ENCODE data around the gene ART4.

Gene ART4

GRCh38 chr12:14839262-14839661 is 4.1 kb downstream of the ART4 start:
- no peak overlapping the region for H3K27ac ChIP-seq (ENCODE audit: extremely low read depth, low read depth, low read length)
- POLR2A ChIA-PET: no interaction called here

DNA sequence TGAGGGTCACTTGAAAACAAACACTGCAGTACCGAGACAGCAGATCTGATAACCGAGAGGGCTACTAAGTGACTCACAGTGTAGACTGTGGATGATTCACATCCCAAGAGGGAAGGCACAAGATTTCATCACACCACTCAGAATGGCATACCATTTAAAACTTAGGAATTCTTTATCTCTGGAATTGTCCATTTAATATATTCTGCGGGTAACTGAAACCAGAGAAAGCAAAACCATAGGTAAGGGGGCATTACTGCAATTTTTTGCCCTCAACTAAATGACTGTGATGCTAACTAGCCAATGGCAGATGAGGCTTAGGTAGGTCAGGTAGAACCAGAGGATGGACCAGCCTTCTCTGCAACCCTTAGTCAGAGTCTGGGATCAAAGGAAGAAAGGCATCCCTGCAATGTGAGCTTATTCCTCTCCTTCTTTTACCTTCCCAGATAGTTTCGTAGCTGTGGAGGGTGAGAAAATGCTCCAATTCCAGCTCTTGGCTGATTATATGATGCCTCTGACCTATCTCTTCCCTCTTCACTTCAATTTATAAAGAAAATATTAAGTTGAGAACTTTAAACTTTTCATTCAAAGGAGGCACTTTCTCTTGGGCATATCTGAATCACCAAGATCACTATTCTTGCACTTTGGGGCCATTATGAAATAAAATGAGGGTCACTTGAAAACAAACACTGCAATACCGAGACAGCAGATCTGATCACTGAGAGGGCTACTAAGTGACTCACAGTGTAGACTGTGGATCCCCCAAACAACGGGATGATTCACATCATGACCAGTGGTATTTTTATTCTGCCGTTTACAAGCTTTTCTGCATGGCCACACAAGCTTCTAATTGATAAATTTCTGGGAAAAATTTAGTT is 6.8 kb downstream of the ART4 start:
- TF ChIP-seq ZBTB20 (tag by site-specific recombination; IDR thresholded peaks at IDR 0.05) (no peak), ZNF324 (tag by site-specific recombination; IDR thresholded peaks at IDR 0.05) (no peak), ZNF223 (tag by site-specific recombination; IDR thresholded peaks at IDR 0.05) (no peak), ZNF529 (tag by site-specific recombination; IDR thresholded peaks at IDR 0.05; ENCODE audit: insufficient replicate concordance) (no peak), PRDM10 (tag by site-specific recombination; IDR thresholded peaks at IDR 0.05) (peak; percentile 33; the same call in 1 of the 2 replicates), PRDM4 (tag by site-specific recombination; IDR thresholded peaks at IDR 0.05) (no peak), ZBTB8A (tag by site-specific recombination; IDR thresholded peaks at IDR 0.05) (no peak)
- CTCF ChIA-PET: interaction anchor here (0.6 to 1.3 kb wide), 5 partner anchors 9 to 1813 kb away, joined by 3 read pairs; no protein-coding TSS in a partner anchor
- H3K36me3 ChIP-seq (ENCODE audit: control insufficient read depth in 2 of 2, insufficient read depth in 1 of 2, low read length in 2 of 2): no peaks in the 10 kb centered on the region
- POLR2A ChIA-PET: no interaction called here
- no peak overlapping the region for H3K27ac ChIP-seq (ENCODE audit: extremely low read depth, low read depth, low read length)
- H3K4me1 ChIP-seq (ENCODE audit: control insufficient read depth, insufficient read depth, low read length): no peaks in the 10 kb centered on the region; the same call in 1 of the 2 replicates
- H3K9me3 ChIP-seq (ENCODE audit: control insufficient read depth, insufficient read depth, low read depth, low read length): no peaks in the 10 kb centered on the region
- no peak overlapping the region for H3K4me3 ChIP-seq (ENCODE audit: low read depth, low read length)

More at GRCh38 chr12:14839262-14839661, 4.1 kb downstream of the ART4 start:
- Histone ChIP-seq H3K4me3 (ENCODE audit: low read depth, low read length) (no peak overlapping the region), H3K9me3 (ENCODE audit: control insufficient read depth, insufficient read depth, low read depth, low read length) (no peaks in the 10 kb centered on the region), H3K36me3 (ENCODE audit: control insufficient read depth in 2 of 2, insufficient read depth in 1 of 2, low read length in 2 of 2) (no peaks in the 10 kb centered on the region), H3K4me1 (ENCODE audit: control insufficient read depth, insufficient read depth, low read length) (no peaks in the 10 kb centered on the region; the same call in 1 of the 2 replicates)
- CTCF ChIA-PET: interaction anchor here (0.6 kb wide), 1 partner anchor 34 kb away, joined by 3 read pairs; no protein-coding TSS in a partner anchor
- no peak for TF ChIP-seq FEZF1 (tag by site-specific recombination; IDR thresholded peaks at IDR 0.05)
- TF ChIP-seq, protein P1, sequence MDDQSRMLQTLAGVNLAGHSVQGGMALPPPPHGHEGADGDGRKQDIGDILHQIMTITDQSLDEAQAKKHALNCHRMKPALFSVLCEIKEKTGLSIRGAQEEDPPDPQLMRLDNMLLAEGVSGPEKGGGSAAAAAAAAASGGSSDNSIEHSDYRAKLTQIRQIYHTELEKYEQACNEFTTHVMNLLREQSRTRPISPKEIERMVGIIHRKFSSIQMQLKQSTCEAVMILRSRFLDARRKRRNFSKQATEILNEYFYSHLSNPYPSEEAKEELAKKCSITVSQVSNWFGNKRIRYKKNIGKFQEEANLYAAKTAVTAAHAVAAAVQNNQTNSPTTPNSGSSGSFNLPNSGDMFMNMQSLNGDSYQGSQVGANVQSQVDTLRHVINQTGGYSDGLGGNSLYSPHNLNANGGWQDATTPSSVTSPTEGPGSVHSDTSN (CRISPR knock-in tag; IDR thresholded peaks at IDR 0.05): no peak
- TF ChIP-seq ZNF544 (tag by site-specific recombination; IDR thresholded peaks at IDR 0.05): no peak
- TF ChIP-seq ZEB2 (tag by site-specific recombination; IDR thresholded peaks at IDR 0.05): no peak
- no peak for TF ChIP-seq ZNF266 (tag by site-specific recombination; IDR thresholded peaks at IDR 0.05; ENCODE audit: low read depth)
- TF ChIP-seq ZBTB8A (tag by site-specific recombination; IDR thresholded peaks at IDR 0.05): no peak
- no peak for TF ChIP-seq ZIC2 (tag by site-specific recombination; IDR thresholded peaks at IDR 0.05)
- no peak for TF ChIP-seq BCL11B (tag by site-specific recombination; IDR thresholded peaks at IDR 0.05; ENCODE audit: low read depth)
- no peak for TF ChIP-seq ZNF214 (tag by site-specific recombination; IDR thresholded peaks at IDR 0.05; ENCODE audit: borderline replicate concordance)
- TF ChIP-seq ZNF580 (tag by site-specific recombination; IDR thresholded peaks at IDR 0.05): no peak
- no peak for TF ChIP-seq ZFP3 (tag by site-specific recombination; IDR thresholded peaks at IDR 0.05; ENCODE audit: low read depth)
- TF ChIP-seq, protein P2, sequence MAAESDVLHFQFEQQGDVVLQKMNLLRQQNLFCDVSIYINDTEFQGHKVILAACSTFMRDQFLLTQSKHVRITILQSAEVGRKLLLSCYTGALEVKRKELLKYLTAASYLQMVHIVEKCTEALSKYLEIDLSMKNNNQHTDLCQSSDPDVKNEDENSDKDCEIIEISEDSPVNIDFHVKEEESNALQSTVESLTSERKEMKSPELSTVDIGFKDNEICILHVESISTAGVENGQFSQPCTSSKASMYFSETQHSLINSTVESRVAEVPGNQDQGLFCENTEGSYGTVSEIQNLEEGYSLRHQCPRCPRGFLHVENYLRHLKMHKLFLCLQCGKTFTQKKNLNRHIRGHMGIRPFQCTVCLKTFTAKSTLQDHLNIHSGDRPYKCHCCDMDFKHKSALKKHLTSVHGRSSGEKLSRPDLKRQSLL (tag by site-specific recombination; IDR thresholded peaks at IDR 0.05): no peak
- TF ChIP-seq ZNF701 (tag by site-specific recombination; IDR thresholded peaks at IDR 0.05): no peak
- no peak for TF ChIP-seq KLF7 (tag by site-specific recombination; IDR thresholded peaks at IDR 0.05; ENCODE audit: borderline replicate concordance)
- no peak for TF ChIP-seq ZBTB21 (tag by site-specific recombination; IDR thresholded peaks at IDR 0.05)
- no peak for TF ChIP-seq ZNF768 (tag by site-specific recombination; IDR thresholded peaks at IDR 0.05)
